ENCODE results near the gene PWWP2B.

Gene PWWP2B

DNA sequence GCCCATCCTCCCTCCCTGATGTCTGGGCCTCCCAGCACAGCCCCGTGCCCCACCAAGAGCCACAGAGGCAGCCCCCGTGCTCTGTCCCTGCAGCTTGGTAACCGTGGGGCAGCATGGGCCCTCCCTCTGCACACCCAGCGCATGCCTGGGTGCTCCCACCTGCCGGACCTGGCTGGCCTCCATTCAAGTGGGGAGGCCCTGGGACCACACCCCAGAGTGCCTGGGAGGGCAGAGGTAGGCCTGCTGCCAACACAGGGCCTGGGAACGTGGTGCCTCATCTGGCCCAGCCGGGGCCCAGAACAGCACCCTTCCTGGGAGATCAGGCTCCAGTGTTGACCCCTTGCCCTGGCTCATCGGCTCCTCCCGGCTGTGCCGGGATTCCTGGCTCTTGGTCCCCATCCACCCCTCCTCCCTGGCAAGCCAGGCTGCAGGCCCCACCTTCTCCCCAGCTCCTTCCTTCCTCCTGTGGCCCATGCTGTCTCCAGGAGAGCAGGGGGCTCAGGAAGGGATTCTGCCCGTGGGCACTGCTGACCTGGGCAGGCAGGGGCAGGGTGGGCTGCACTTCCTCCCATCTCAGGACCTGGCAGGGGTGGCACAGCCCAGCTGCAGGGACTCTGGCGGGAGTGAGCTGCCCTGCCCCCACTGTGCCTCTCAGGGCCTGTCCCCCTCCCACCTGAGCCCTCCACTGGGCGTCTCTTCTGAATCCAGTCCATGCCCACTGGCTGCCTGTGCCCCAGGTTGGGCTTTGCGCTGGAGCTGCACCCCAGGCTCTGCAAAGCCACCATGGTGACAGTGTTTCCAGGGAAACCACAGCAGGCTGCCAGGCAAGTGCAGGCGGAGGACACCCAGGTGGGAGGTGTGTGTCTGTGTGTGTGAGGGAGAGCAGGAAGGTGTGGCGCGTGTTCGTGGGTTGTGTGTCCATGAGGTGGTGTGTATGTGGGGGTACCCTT is 32.6 kb downstream of the PWWP2B start:
- H3K4me3 ChIP-seq (ENCODE audit: low read length) = no peak overlapping the region
- TF ChIP-seq, protein P1, sequence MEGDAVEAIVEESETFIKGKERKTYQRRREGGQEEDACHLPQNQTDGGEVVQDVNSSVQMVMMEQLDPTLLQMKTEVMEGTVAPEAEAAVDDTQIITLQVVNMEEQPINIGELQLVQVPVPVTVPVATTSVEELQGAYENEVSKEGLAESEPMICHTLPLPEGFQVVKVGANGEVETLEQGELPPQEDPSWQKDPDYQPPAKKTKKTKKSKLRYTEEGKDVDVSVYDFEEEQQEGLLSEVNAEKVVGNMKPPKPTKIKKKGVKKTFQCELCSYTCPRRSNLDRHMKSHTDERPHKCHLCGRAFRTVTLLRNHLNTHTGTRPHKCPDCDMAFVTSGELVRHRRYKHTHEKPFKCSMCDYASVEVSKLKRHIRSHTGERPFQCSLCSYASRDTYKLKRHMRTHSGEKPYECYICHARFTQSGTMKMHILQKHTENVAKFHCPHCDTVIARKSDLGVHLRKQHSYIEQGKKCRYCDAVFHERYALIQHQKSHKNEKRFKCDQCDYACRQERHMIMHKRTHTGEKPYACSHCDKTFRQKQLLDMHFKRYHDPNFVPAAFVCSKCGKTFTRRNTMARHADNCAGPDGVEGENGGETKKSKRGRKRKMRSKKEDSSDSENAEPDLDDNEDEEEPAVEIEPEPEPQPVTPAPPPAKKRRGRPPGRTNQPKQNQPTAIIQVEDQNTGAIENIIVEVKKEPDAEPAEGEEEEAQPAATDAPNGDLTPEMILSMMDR (IDR thresholded peaks at IDR 0.05; ENCODE audit: low read depth, low read length) = no peak
- TF ChIP-seq EZH2phosphoT487 (IDR thresholded peaks at IDR 0.05; ENCODE audit: low read depth) = no peak
- no peaks in the 10 kb centered on the region; the same call in 1 of the 2 replicates for H3K4me1 ChIP-seq (ENCODE audit: low read length)
- H2AFZ ChIP-seq (ENCODE audit: low read depth, low read length) = no peak overlapping the region
- H3K9ac ChIP-seq (ENCODE audit: low read length) = no peak overlapping the region
- no peaks in the 10 kb centered on the region for H3K9me3 ChIP-seq (ENCODE audit: insufficient read depth, low read length)
- no peak overlapping the region for H3K27ac ChIP-seq (ENCODE audit: low read length)
- H3K79me2 ChIP-seq (ENCODE audit: low read length) = no peaks in the 10 kb centered on the region
- no peak overlapping the region for H3K4me2 ChIP-seq (ENCODE audit: low read length)
- H4K20me1 ChIP-seq (ENCODE audit: insufficient read depth, low read length) = no peaks in the 10 kb centered on the region
- H3K27me3 ChIP-seq (ENCODE audit: low read depth, low read length) = no peaks in the 10 kb centered on the region
- no peaks in the 10 kb centered on the region for H3K36me3 ChIP-seq (replicated peaks; ENCODE audit: low read depth, low read length)

DNA sequence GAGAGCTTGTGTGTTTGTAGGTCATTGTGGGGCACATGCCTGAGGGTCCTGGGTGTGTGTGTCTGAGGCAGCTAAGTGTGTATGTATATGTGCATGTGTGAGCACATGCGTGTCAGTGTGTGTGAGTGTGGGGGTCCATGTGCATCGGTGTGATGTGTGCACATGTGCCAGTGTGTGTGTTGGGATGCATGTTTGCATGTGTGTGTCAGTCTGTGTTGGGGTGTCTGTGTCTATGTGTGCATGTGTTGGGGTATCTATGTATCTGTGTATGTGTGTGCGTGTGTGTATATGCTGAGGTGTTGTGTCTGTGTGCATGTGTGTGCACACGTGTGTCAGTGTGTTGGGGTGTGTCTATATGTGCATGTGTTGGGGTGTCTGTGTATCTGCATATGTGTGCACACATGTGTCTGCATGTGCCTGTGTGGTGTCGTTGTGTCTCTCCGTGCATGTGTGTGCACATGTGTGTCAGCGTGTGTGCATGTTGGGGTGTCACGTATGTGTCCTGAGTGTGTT is 33.3 kb downstream of the PWWP2B start:
- no peaks in the 10 kb centered on the region for H3K79me2 ChIP-seq (ENCODE audit: low read length)
- H3K27ac ChIP-seq (ENCODE audit: low read length) = no peak overlapping the region
- H3K9me3 ChIP-seq (ENCODE audit: insufficient read depth, low read length) = no peaks in the 10 kb centered on the region
- H2AFZ ChIP-seq (ENCODE audit: low read depth, low read length) = no peak overlapping the region
- H3K27me3 ChIP-seq (ENCODE audit: low read depth, low read length) = no peaks in the 10 kb centered on the region
- H3K36me3 ChIP-seq (replicated peaks; ENCODE audit: low read depth, low read length) = no peaks in the 10 kb centered on the region
- H3K4me3 ChIP-seq (ENCODE audit: low read length) = no peak overlapping the region
- no peak for TF ChIP-seq EZH2phosphoT487 (IDR thresholded peaks at IDR 0.05; ENCODE audit: low read depth)
- TF ChIP-seq, protein P1 (IDR thresholded peaks at IDR 0.05; ENCODE audit: low read depth, low read length) = no peak
- H3K9ac ChIP-seq (ENCODE audit: low read length) = no peak overlapping the region
- H4K20me1 ChIP-seq (ENCODE audit: insufficient read depth, low read length) = no peaks in the 10 kb centered on the region
- no peaks in the 10 kb centered on the region; the same call in 1 of the 2 replicates for H3K4me1 ChIP-seq (ENCODE audit: low read length)
- no peak overlapping the region for H3K4me2 ChIP-seq (ENCODE audit: low read length)

DNA sequence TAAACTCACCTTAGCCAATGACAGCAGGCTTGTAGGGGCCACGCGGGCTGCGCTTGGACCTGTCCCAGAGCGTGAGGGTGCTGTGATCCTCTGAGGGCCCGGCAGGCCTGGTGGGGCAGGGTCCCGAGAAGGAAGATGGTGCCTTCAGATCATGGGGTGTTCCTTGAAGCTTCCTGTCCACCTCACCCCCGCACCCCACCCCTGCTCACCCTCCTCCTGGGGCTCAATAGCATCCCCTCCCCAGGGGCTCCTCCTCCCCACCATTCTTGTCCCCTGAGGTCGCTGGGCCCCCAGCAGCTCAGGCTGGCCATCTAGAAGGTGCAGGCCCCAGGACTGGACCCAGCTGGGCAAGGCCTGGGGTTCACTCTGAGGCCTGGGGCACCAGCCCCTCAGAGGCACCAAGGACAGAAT is 33.9 kb downstream of the PWWP2B start:
- Histone ChIP-seq H3K4me1 (ENCODE audit: low read length) (no peaks in the 10 kb centered on the region; the same call in 1 of the 2 replicates), H3K36me3 (replicated peaks; ENCODE audit: low read depth, low read length) (no peaks in the 10 kb centered on the region), H3K9ac (ENCODE audit: low read length) (no peak overlapping the region), H3K4me2 (ENCODE audit: low read length) (no peak overlapping the region), H2AFZ (ENCODE audit: low read depth, low read length) (no peak overlapping the region), H3K79me2 (ENCODE audit: low read length) (no peaks in the 10 kb centered on the region), H3K27me3 (ENCODE audit: low read depth, low read length) (no peaks in the 10 kb centered on the region), H3K9me3 (ENCODE audit: insufficient read depth, low read length) (no peaks in the 10 kb centered on the region), H4K20me1 (ENCODE audit: insufficient read depth, low read length) (no peaks in the 10 kb centered on the region), H3K4me3 (ENCODE audit: low read length) (no peak overlapping the region), H3K27ac (ENCODE audit: low read length) (no peak overlapping the region)
- TF ChIP-seq, protein P1 (IDR thresholded peaks at IDR 0.05; ENCODE audit: low read depth, low read length) = no peak
- no peak for TF ChIP-seq EZH2phosphoT487 (IDR thresholded peaks at IDR 0.05; ENCODE audit: low read depth)

DNA sequence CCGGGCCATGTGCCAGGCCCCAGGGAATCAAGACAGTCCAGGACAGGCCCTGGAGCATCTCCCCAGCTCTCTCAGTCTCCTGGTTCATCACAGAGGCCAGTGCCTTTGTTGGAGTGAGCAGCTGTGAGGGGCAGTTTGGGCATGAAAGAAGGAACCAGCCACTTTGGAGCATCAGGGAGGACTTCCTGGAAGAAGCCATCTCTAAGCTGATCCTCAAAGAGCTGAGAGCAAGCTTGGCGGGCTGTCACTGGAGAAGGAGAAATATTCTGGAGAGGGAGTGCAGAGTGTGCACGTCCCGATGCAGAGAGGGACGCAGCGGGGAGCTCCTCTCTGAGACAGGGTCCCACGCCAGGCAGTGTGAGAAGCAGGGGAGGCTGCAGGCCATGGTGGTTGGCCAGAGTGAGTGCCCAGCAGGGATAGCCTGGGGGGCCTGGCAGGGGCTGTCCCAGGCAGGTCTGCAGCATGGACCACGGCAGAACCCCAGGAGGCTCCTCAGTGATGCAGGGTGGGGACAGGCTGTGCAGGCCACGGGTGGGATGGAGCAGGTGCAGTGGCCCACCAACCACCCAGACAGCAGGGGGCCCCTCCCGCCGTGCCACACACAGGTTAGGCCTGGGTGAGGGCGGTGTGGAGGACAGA is 34.7 kb downstream of the PWWP2B start:
- Histone ChIP-seq H3K9me3 (ENCODE audit: insufficient read depth, low read length) (no peaks in the 10 kb centered on the region), H3K9ac (ENCODE audit: low read length) (no peak overlapping the region), H3K4me1 (ENCODE audit: low read length) (no peaks in the 10 kb centered on the region; the same call in 1 of the 2 replicates), H3K27ac (ENCODE audit: low read length) (no peak overlapping the region), H3K27me3 (ENCODE audit: low read depth, low read length) (no peaks in the 10 kb centered on the region), H3K36me3 (replicated peaks; ENCODE audit: low read depth, low read length) (no peaks in the 10 kb centered on the region), H2AFZ (ENCODE audit: low read depth, low read length) (no peak overlapping the region), H3K4me3 (ENCODE audit: low read length) (no peak overlapping the region), H3K4me2 (ENCODE audit: low read length) (no peak overlapping the region), H4K20me1 (ENCODE audit: insufficient read depth, low read length) (no peaks in the 10 kb centered on the region), H3K79me2 (ENCODE audit: low read length) (no peaks in the 10 kb centered on the region)
- no peak for TF ChIP-seq EZH2phosphoT487 (IDR thresholded peaks at IDR 0.05; ENCODE audit: low read depth)
- TF ChIP-seq, protein P1 (IDR thresholded peaks at IDR 0.05; ENCODE audit: low read depth, low read length) = no peak
